ENCODE results near the gene NDUFAF8. TPM values are rescaled to one million over a fixed set of nuclear protein-coding genes. Genes with fewer than 3 reads are reported as not detected.

The NDUFAF8 gene
- total RNA-seq, 1 experiment from 2014 or later: 102 TPM

DNA sequence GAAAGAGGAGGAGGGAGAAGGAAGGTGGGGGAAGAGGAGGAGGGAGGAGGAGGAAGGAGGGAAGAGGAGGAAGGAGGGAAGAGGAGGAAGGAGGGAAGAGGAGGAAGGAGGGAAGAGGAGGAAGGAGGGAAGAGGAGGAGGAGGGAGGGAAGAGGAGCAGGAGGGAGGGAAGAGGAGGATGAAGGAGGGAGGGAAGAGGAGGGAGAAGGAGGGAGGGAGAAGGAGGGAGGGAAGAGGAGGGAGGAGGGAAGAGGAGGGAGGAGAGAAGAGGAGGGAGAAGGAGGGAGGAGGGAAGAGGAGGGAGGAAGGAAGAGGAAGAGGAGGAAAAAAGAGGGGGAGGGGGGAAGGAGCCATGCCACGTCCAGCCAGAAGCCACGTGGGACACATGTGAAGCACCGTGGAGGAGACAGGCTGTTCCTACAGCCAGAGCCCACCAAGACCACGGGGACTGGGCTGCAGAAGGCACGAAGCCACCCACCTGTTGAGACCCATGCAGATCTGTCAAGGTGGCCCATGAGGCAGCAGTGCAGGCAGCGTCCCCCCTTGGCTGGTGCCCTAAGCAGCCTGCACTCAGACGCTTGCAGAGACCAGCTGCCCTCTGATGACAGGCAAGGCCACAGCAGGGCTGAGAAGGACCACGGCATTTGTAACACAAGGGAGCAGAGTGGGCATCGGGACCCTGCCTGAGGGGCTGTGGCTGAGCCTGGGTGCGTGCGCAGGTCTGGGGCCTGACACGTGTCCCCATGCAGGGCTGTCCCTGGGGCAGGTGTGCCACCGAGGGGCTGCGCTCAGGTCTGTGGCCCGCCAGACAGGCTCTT, 10.3 kb downstream of the NDUFAF8 start:
- H4K20me1 ChIP-seq (ENCODE audit: insufficient read depth): no peaks in the 10 kb centered on the region
- CTCF ChIA-PET: no interaction called here
- BruUV-seq (replicated peaks): no TSS peak
- H3K9me3 ChIP-seq (ENCODE audit: control insufficient read depth in 1 of 2, insufficient read depth in 1 of 2, low read depth in 1 of 2, low read length in 2 of 2): peaks cover 0 to 12% of the 10 kb centered on the region in 2 experiments; a peak in 1 of 4 replicates
- DNase-seq (ENCODE audit: low read depth, low spot score) (no peak), ATAC-seq (no peak)
- H3K27ac ChIP-seq (ENCODE audit: low read depth, low read length): 0 out of 2 replicates have a peak overlapping the region, but pooled peaks have one; percentile 22
- RAD21 ChIA-PET (ENCODE audit: low non-redundant PET in 1 of 2, low total read pairs in 2 of 2, uncharacterized antibody in 2 of 2, unreplicated experiment in 2 of 2): no interaction called here
- no peak overlapping the region for H3K4me2 ChIP-seq (ENCODE audit: low read length)
- H3K4me3 ChIP-seq (replicated peaks in 1 of 2; ENCODE audit: low read depth in 1 of 2, low read length in 2 of 2): no peak overlapping the region
- POLR2A ChIA-PET: no interaction called here
- intact Hi-C loops (cut with micrococcal nuclease): no loop called here
- no peak overlapping the region for H2AFZ ChIP-seq (ENCODE audit: low read depth, low read length, poor library complexity, severe bottlenecking)
- H3K79me2 ChIP-seq (ENCODE audit: insufficient read depth, low read length): peaks cover 9% of the 10 kb centered on the region; the same call in 1 of the 2 replicates
- H3K27me3 ChIP-seq (ENCODE audit: insufficient read depth, low read length): no peaks in the 10 kb centered on the region
- H3K36me3 ChIP-seq (ENCODE audit: control insufficient read depth in 1 of 2, insufficient read depth in 2 of 2, low read length in 2 of 2): peaks cover 23 to 32% of the 10 kb centered on the region in 2 experiments; a peak in 3 of 4 replicates
- H3K4me1 ChIP-seq (ENCODE audit: control insufficient read depth in 1 of 2, insufficient read depth in 2 of 2, low read length in 2 of 2): no peaks in the 10 kb centered on the region
- TF ChIP-seq POLR2AphosphoS5 (IDR thresholded peaks at IDR 0.05; ENCODE audit: low read depth, low read length) (0 out of 2 replicates have a peak, but pooled peaks have one; percentile 21), SRF (IDR thresholded peaks at IDR 0.05; ENCODE audit: low read depth) (no peak), CBX3 (IDR thresholded peaks at IDR 0.05; ENCODE audit: low read depth) (no peak), JUND (IDR thresholded peaks at IDR 0.05) (no peak), EGR1 (IDR thresholded peaks at IDR 0.05; ENCODE audit: low read depth) (no peak), RAD21 (IDR thresholded peaks at IDR 0.05; ENCODE audit: low read depth) (no peak), YY1 (IDR thresholded peaks at IDR 0.05; ENCODE audit: extremely low read depth, insufficient replicate concordance, low read depth, low read length) (no peak)
- TF ChIP-seq, protein P1, sequence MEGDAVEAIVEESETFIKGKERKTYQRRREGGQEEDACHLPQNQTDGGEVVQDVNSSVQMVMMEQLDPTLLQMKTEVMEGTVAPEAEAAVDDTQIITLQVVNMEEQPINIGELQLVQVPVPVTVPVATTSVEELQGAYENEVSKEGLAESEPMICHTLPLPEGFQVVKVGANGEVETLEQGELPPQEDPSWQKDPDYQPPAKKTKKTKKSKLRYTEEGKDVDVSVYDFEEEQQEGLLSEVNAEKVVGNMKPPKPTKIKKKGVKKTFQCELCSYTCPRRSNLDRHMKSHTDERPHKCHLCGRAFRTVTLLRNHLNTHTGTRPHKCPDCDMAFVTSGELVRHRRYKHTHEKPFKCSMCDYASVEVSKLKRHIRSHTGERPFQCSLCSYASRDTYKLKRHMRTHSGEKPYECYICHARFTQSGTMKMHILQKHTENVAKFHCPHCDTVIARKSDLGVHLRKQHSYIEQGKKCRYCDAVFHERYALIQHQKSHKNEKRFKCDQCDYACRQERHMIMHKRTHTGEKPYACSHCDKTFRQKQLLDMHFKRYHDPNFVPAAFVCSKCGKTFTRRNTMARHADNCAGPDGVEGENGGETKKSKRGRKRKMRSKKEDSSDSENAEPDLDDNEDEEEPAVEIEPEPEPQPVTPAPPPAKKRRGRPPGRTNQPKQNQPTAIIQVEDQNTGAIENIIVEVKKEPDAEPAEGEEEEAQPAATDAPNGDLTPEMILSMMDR (IDR thresholded peaks at IDR 0.05 in 2 of 3, conservative IDR thresholded peaks at IDR 0.05 in 1 of 3; ENCODE audit: borderline replicate concordance in 1 of 3, insufficient read depth in 1 of 3, low read depth in 2 of 3, low read length in 2 of 3): no peak
- H3K9ac ChIP-seq (ENCODE audit: low read length): no peak overlapping the region
- no peaks in the 10 kb centered on the region for H3K9me2 ChIP-seq (ENCODE audit: insufficient read depth)

All from HCT116 (cell line).